ENCODE measurements around the gene POP4. TPM values are rescaled to one million over a fixed set of nuclear protein-coding genes. Genes with fewer than 3 reads are reported as not detected.
"Not testable (repeated sequence)": the region's sequence is repeated elsewhere in the genome, so short reads cannot be mapped to it uniquely, and the experiment has no call there.

POP4 gene
- total RNA-seq, 1 experiment from 2014 or later: 170 TPM

DNA sequence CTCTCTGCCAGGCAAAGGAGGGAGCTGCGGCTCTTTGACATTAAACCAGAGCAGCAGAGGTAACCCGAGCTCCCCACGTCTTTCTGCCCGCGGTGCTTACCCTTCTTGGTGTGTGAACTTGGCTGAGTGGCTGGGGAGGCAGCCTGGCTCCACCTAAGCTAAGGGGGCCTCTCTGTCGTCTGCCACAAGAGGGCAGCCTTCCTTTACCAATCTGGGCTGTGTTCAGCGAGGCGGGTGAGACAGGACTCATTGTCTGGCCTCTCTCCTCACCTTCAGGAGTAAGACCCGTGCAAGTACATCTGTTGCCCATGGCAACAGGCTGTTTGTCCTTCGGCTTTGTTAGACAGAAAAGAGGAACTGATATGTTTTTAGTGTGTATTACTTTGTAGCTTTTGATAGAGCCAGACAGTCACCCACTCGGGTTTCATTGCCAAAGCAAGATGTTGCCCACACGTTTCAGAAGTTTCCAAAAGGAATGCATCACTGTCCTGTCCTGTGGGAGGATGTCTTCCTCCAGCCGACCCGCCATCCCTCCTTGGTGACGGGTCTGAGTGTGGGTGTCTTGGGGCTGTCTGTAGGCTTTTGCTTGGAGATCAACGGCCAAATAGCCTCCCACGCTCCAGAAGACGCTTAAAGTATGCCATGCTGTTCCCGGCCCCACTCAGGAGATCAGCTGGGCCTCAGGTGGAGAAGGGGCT is 4.6 kb downstream of the POP4 start:
- peak; percentile 74 for DNase-seq (ENCODE audit: low read depth)

GRCh38 chr19:29612121-29612520 is 6.0 kb downstream of the POP4 start:
- no peak for DNase-seq (ENCODE audit: low read depth)

DNA sequence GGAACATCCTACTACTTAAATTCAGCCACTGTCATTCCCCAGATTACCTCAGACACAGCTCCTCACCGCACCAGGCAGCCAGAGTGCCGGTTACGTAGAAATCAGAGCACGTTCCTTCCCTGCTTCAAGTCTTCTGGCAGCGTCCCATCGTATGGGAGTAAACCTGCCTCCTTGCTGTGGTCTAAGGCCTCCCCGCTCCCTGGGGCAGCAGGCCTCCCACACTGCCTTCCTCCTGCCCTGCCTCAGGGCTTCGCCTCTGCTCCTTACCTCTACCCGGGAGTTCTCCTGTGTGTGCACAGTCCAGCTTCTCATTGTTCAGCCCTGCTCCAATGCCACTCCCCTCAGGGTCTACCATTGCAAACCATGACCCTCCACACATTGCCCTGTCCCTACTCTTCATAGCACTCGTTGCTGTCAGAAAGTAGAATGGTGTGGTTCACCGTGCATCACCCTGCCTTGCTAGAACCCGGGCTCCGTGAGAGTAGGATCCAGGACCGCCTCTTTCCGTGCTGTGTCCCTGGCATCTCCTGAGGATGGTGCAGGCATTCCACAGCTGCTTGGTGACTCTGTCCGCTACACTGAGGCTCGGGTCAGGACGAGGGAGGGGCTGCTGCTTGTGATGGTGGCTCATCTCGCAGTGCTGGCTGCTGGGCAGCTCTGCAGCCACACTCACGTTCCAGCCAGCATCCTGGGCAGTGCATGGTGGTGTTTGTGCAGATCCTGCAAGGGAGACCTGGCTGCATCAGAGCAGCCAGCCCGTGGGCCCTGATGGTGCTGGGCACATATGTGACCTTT is 6.9 kb downstream of the POP4 start:
- no peak for DNase-seq (ENCODE audit: low read depth)

DNA sequence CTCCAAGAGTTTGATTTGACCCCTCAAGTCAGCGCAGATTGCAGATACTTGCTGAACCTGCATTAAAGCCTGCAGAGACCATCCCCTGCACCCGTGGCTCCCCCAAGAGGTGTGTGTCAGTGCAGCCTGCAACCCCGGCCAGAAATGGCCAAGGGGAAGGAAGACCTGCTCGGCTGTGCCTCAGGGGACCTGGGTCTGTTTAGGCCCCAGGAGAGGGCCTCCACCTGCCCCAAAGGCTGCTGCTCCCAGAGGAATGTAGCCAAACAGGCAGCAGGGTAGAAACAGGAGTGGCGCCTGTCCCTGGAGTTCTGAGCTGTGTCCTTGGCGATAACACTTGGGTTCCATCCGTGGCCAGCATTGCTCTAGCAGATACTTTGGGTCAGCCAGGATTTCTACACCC is 8.0 kb downstream of the POP4 start:
- no peak for DNase-seq (ENCODE audit: low read depth)

GRCh38 chr19:29614780-29615179 is 8.7 kb downstream of the POP4 start:
- DNase-seq (ENCODE audit: low read depth): no peak

DNA sequence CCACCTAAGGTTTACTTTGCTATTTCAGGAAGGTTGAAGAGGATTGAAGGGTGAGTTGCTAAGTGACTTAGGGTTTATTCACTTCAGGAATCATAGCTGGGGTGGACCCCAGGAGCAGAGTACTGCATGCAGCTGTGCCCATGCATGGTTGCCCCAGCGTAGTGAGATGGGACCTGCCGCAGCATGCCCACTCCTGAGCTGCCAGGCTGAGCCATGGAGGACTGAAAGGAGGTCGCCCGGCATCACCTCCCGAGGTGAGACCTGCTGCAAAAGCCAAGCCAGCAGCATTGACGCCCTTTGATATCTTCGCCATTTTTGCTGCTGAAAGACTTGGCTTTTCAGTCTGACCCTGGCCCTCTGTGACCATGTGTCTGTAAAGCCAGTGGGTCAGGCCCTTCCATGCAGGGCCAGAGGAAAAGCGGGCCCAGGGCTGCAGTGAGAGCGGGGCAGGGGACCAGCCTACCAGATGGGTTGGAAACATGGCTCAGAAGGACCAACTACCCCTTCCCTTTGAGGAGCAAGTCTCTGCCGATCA is 9.9 kb downstream of the POP4 start:
- no peak for DNase-seq (ENCODE audit: low read depth)

DNA sequence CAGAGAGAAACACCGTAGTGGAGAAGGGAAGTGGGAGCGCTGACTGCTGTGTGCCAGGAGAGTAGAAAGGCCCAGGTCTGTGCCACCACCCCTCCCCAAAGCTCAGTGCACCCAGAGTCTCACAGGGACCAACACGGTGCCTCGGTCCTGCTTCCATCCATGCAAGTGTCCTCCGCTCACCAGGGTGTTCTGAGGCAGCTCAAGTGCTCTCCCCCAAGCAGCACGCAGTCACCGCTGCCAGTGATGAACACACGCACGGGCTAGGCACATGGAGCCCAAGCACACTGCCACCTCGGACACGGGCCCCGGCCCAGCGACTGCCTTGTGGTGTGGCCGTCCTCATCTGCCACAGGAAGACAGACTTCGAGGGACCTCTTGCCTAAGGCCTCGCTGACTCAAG is 10.5 kb downstream of the POP4 start:
- no peak for DNase-seq (ENCODE audit: low read depth)

DNA sequence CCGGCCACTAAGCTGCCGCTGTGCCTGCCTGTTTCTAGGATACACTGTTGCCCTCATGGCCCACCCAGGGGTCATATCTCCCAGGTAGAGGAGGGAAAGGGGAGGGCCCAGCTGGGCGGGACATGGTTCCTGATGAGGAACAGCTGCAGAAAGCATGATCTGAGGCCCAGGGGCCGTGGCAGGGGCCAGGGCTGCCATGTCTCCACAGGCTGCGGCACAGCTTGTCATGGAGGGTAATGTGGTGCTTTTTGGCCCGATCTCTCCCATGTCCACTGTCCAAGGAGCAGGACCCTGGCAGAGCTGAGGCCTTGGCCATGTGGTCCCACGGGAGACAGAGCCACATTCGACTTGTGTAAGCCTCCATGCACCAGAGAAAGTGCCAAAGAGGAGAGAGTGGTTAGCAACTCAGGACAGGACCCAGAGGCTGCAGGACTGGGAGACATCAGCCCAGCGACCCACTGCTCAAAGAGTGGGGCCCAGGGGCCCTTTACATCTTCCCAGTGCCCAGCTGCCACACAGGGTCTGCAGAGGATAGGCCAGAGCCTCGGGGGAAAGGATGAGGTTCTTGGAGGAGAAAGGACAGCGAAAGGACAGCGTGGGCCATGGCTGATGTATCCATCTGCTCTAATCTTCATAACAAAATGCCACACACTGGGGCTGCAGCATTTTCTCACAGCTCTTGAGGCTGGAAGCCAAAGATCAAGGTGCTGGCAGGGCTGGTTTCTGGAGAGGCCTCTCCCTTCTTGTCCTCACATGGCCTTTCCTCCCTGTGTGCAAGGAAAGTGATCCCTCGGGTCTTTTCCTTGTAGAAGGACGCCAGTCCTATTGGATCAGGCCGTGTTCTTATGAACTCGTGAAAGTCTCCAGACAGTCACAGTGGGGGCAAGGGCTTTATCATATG is 11.5 kb downstream of the POP4 start:
- DNase-seq (ENCODE audit: low read depth): no peak

GRCh38 chr19:29618434-29618833 is 12.4 kb downstream of the POP4 start:
- DNase-seq (ENCODE audit: low read depth): no peak

DNA sequence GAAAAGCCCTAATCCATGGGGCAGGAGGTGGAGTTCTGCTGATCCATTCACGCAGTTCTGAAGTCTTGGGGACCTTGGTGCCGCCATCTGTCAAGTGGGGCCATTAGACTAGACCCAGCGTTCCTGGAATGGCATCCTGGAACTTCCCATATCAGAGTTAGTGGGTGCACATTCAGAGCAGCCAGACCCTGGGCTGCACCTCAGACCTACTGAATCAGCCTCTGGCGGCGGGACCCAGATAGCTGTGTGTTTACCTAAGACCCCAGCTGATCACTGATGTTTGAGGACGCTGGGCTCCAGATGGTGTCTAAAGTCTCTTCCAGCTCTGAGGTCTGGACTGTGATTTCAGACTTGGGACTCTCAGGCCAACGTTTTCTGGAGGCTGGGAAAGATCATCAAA is 12.8 kb downstream of the POP4 start:
- DNase-seq (ENCODE audit: low read depth): no peak

GRCh38 chr19:29620931-29621351 is 14.9 kb downstream of the POP4 start:
- no peak for DNase-seq (ENCODE audit: low read depth)

DNA sequence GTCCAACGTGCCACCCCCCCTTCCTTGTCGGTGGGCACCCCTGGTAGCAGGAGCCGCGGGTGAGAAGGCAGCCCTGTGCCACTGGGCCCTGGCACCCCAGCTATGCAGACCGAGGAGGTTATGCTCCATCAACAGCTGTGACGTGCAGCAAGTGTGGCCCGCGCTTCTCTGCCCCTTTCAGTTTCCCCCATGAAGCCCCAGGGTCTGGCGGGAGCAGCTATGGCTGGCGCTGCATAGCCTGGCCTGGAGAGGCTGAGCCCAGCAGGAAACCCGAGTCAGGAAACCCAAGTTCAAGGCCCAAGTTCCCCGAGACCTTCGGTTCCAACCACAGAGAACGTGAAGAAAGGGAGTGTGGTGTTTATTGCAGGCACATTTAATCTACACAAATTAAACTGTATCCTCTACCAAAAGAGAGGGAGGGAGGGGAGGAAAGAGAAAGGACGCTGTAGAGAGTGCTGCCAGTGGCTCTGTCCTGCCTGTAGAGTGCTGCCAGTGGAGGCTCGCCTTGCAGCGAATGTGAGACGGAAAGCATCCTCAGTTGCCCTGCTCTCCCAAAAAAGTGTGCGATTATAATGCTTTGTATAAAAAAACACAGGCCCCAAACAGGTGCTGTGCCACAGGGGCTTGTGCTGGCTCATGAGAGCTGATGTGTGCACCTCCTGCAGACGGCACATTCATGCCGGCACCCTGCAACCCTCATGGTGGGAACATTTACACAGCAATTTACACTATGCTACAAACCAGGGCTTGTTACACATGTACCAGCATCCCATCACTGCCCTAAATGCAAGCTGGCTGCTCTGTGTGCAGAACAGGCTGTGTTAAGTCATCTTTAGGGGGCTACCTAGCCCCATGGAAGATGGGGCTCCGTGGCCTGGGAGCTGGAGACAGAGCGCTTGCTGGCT is 16.3 kb downstream of the POP4 start:
- peak; percentile 28 for DNase-seq (ENCODE audit: low read depth)

- no peak for DNase-seq (ENCODE audit: low read depth)
Observed at GRCh38 chr19:29623726-29624488, 17.8 kb downstream of the POP4 start.

DNA sequence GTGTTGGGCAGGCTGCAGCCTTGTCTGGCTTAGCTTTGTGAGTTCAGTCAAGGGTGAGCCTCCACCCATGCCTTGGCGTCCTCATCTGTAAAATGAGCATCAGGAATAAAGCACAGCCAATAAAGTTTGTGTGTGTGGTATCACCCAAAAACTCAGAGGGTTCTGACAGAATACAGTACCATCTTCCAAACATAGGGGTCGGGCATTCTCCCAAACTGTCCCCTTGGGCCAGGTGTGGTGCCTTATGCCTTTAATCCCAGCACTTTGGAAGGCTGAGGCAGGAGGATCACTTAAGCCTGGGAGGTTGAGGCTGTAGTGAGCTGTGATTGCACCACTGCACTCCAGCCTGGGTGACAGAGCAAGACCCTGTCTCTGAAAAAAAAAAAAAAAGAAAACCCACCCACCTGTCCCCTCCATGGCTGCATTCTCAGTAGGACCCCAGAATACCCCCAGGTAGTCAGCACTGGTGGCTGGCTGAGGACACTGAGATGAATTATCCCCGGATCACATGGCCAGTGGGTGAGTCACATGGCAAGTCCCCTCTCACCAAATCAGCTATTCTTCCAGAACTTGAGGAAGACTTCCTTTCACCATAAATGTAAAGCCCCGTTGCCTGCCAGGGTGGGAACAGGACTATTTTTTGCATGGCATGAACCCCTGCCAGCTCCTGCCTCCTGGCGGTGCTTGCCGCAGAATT is 18.6 kb downstream of the POP4 start:
- no peak for DNase-seq (ENCODE audit: low read depth)

- no peak for DNase-seq (ENCODE audit: low read depth)
Observed at GRCh38 chr19:29625186-29625651, 19.1 kb downstream of the POP4 start.

DNA sequence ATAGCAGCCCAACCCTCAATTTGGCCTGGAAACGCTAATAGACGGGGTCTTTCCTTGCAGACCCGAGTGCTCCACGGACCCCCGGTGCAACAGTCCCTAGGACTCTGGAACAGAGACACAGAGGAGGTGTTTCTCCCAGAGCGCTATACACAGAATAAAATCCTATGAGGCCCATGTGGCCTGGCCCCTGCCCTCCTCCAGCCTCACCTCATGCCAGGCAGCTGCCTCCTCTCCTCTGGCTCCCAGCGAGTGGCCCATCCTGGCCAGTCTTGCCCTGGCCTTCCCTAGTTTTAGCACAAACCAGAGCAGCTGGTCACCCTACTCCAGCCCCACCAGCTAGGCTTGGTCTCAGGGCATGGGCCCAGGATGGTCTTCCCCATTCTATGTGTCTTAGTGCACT is 20.3 kb downstream of the POP4 start:
- no peak for DNase-seq (ENCODE audit: low read depth)

GRCh38 chr19:29626832-29627231 is 20.7 kb downstream of the POP4 start:
- DNase-seq (ENCODE audit: low read depth): not testable (repeated sequence)

- no peak for DNase-seq (ENCODE audit: low read depth)
Observed at GRCh38 chr19:29628661-29629385, 22.7 kb downstream of the POP4 start.
